GM19397 (cell line): Measurements from ENCODE around the gene SEC14L2.
"Not testable (repeated sequence)": the region's sequence is repeated elsewhere in the genome, so short reads cannot be mapped to it uniquely, and the experiment has no call there.

Source experiments
- ATAC-seq: cut with Tn5 transposase; IDR thresholded peaks from one replicate; pipeline ENCODE4 v1.9.1; 2021; ENCODE audit warnings: mild to moderate bottlenecking, moderate library complexity; ENCODE audit not compliant: unreplicated experiment

SEC14L2 gene

DNA sequence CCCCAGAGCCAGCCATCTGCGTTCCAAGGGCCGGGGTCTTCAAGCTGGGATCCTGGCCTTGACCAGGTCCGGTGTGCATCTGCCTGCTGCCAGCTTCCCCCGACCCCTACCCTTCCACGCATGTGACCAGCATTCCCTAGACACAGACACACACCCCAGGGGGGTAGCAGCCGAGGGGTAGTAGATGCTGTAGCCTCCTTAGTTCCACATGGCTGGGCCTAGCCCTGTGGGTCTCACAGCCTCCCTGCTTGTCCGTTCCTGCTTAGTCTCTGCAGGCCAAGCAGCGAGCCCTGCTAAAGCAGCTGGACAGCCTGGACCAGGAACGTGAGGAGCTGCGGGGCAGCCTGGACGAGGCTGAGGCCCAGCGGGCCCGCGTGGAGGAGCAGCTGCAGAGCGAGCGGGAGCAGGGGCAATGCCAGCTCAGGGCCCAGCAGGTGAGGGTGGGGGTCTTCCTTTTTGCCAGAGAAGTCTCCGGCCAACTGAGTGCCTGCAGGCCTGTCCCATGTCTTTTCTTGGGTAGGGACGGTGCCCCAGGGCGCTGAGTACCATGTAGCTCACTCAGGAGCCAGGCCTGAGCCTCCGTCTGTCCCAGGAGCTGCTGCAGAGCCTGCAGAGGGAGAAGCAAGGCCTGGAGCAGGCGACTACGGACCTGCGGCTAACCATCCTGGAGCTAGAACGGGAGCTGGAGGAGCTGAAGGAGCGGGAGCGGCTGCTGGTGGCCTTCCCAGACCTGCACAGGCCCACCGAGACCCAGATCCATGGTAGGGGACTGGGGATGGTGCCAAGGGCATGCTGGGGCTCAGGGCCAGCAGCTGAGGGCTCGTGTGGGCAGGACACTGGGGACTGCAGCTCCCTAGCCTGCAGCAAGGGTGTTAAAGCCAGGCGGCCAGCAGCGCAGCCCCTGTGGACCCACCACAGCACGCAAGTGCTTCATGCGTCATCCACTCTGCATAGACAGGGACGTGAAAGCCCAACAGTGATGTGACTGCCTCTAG is 23.2 kb upstream of the SEC14L2 start:
- ATAC-seq, result no peak

DNA sequence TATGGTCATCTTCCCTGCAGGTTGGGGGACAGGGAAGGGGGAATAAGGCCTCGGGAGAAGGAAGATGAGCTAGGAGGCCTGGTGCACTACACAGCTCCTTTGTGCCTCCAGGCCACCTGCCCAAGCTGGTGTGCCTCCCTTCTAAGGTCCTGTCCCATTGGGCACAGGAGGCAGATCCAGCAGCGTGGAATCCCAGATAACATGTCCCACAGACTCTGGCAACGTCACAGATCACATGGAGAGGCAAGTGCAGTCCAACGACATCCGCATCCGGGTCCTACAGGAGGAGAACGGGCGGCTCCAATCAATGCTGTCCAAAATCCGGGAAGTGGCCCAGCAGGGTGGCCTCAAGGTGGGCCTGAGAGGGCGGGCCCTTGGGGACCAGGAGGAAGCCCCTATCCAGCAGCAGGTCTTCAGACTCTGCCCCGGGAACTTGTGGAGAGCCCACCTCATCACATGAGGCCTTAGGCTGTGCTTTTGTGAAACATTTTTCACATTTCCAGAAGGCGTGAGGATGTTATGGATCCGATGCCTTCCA is 21.4 kb upstream of the SEC14L2 start:
- no peak for ATAC-seq

DNA sequence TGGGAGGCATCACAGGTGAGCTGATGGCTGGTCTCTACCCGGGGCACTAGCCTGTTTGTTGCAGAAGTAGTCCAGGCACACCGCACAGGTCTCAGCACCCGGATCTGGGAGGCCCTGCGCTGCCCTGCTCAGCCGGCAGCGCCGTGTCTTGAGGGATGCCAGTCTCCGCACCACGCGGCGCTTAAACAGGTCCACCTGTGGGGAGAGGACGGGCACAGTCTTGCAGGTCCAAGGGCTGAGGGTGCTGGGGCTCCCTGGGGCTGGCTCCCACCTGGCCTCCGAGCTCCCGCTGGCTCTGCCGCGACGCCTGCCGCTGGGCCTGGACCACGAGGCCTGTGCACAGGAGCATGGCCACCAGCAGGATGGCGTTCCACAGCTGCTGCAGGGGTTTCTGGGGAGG is 16.8 kb upstream of the SEC14L2 start:
- ATAC-seq, result no peak

- ATAC-seq, result no peak
These were observed 15.6 kb upstream of the SEC14L2 start for GRCh38 chr22:30381264-30381663.

- no peak for ATAC-seq
These were observed 14.5 kb upstream of the SEC14L2 start for GRCh38 chr22:30382340-30382739.

DNA sequence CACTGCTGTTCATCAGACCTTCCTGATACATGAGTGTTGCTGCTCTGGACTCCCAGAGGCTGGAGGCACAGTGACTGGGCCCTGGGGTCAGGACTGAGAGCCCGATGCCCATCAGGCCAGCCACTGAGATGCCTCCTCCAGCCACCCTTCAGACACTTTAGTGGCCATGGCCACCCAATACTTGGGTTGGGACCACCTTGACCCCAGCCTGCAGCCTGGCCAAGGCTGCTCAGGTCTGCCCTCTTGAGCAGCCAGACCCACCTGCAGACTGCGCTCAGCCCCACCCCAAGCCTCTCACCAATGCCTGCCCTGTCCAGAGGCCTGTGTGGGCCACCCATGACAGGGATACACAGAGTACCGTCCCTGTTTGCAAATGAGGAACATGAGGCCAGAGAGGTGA is 13.8 kb upstream of the SEC14L2 start:
- ATAC-seq, result no peak

GRCh38 chr22:30385942-30386341 is 10.9 kb upstream of the SEC14L2 start:
- no peak for ATAC-seq

DNA sequence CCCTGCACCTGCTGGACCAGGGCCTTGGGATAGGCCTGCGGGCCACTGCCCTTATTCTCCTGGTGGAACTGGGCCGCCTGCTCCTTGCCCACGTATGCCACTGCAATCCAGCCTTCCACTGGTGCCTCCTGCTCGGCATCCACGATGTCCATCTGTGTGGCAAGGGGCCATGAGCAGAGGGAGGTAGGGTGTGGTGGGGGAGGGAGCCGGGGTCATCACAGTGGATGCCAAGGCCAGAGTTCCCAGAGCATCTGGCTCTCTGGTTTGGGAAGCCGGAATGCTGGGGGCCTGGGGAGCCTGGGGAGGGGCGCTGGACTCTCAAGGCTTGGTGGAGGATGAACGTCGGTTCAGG is 10.2 kb upstream of the SEC14L2 start:
- no peak for ATAC-seq

DNA sequence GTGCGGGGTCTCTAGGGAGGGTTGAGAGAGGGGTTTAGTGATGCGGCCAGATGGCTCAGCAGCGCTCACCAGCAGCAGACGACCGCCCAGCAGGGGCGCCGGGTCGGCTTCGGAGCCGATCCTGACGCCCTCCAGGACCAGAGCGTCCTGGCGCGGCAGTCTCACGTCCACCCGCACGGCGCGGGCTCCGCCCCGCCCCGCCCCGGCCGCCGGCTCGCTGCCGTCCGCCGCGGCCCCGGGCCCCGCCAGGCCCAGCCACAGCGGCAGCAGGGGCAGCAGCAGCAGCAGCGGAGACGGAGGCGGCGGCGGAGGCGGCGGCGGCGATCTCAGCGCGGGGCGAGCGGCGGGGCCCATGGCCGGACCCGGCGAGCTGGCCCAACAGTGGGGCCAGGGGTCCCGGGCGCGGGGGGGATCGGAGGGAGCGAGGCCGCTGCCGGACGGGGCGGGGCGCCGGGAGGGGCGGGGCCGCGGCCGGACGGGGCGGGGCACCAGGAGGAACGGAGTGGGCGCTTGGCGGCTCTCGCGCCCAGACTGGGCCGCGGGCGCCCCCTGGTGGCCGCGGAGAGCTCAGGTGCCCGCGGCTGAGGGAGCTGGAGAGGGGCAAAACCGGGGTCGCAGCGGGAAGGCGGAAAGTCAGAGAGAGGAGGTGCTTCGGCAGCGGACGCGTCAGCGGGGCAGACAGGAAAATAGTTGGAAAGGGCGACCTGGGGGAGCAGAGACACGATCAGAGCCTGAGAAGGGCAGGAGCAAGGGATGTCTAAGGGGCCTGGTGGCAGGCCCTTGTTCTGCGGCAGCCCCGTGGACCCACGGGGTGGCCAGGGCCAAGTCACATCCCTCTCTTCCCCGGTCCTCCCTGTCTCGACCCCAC is 9.6 kb upstream of the SEC14L2 start, which contains the start of gene RNF215:
RNF215 (minus strand) TSS at position 452 of the 868 bp plus-strand sequence; CDS start at position 354, 98 bp downstream.
- ATAC-seq, result peak; percentile 82

GRCh38 chr22:30390974-30391691 is 5.7 kb upstream of the SEC14L2 start:
- ATAC-seq, result no peak

DNA sequence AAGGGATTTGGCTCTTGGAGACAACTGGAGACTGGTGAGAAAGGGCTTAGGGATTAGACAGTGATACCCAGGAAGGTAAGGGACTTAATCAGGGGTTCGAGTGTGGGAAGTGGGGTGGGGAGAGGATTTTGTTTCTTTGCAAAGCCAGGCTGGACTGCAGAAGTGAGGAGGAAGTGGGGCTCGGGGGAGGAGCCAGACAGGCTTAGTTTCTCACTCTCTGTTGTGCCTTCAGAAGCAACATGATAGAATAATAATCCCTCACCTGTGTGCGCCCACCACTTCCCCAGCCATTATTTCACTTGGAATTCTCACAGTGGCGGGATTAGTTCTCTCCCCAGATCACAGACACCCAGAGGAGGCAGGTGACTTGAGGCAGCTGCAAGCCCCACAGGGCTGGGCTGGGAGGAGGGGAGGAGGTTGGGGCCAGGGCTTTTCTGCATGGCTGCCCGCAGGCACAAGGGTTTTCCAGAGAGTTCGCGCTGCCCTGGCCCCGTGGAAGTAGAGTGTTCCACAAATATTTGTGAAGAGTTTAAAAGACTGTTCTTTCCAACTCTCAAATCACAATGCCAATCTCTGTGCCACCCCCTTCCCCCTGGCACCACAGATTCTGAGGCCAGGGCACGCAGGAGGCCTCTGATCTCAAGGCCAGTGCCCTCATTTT is 4.0 kb upstream of the SEC14L2 start:
- ATAC-seq, result no peak

GRCh38 chr22:30393322-30393680 is 3.5 kb upstream of the SEC14L2 start:
- ATAC-seq, result no peak

GRCh38 chr22:30393885-30394284 is 2.9 kb upstream of the SEC14L2 start:
- ATAC-seq, result no peak

DNA sequence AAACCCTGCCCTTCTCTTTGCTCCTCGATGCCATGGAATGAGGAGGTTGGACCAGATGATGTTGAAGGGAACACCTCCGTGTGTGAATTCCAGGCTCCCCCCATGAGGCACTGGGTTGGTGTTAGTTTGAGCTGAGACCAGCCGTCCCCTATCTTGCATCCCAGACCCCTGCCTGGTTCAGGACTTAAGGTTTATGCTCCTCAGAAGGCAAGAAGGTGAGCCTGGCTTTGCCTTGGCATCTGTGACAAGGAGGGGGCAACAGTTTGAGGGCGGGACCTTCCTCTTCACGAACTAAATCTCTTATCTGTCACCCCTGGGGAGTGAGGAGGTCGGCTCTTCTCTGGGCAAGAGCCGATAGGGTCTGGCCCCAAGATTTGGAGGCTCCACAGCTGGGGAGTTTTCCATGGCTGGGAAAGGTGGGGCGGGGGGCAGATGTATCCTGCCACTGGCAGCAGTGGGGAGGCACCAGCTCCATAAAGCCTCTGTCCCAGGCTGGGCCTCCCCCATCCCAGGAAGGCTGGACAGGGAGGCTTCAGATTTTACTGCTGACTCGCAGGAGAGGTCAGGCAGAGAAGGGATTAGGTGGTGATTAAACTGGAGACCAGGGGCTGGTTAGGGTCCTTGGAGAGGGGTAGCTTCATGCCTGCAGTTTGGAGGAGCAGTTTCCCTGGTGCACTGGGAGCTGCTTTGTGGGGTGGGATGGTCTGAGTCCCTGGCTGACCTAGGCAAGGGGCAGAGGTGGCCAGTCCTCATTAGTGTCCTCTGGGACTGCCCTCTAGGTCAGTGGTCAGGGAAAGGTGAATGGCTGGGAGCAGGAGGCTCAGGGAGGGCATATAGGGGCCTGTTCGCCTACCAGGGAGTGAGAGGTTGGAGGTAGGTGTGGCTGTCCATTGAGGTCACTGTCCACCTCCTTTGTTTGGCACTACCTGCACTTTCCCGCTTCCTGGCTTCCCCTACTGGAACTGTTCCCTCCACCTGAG is 1.1 kb downstream of the SEC14L2 start:
- ATAC-seq, result no peak

DNA sequence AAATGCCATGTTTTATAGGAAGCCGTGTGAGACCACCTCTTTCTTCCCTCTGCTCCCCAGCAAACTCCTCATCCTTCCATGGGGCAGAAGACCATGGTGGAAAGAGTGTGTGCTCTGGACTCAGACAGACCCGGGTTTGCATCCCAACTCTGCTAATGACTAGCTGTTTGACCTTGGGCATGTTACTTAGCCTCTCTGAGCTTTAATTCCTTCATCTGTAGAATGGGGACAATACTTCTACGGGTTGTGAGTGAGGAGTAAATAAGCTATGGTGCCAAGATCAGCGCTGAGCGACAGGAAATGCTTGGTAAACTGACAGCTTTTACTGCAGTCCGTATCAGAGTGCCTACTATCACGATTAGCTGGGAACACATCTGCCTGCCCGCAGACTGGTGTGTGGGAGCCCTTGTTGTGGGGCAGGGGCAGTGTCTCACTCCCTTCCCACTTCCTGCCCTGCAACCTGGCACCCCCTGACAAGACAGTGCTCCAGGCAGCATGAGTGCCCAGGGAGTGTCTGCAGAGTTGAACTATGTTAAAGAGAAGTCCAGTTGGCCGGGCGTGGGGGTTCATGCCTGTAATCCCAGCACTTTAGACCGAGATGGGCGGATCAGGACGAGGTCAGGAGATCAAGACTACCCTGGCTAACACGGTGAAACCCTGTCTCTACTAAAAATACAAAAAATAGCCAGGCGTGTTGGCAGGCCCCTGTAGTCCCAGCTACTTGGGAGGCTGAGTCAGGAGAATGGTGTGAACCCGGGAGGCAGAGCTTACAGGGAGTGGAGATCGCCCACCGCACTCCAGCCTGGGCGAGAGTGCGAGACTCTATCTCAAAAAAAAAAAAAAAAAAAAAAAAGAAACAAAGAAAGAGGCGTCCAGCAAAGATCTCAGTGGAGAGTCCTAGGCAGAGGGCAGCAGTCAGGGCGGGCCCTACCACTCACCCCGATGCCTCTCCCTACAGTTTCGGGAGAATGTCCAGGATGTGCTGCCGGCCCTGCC is 2.2 kb downstream of the SEC14L2 start:
- ATAC-seq, result no peak

GRCh38 chr22:30399718-30400117 is 2.9 kb downstream of the SEC14L2 start:
- no peak for ATAC-seq

- no peak for ATAC-seq
These were observed 3.3 kb downstream of the SEC14L2 start for GRCh38 chr22:30400159-30400558.

DNA sequence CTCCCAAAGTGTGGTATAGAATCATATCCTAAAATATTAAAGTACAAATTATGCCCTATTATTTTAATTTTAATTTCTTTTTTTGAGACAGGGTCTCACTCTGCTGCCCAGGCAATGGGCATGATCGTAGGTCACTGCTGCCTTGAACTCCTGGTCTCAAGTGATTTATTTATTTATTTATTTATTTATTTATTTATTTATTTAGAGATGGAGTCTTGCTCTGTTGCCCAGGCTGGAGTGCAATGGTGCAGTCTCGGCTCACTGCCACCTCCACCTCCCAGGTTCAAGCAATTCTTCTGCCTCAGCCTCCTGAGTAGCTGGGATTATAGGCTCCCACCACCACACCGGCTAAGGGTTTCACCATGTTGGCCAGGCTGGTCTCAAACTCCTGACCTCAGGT is 4.2 kb downstream of the SEC14L2 start:
- ATAC-seq, result not testable (repeated sequence)
